Thyroid gland (tissue), 4 donors: Measurements from ENCODE around the gene CACNG6.

ENCODE experiments used
- POLR2A ChIP-seq, 2 donors: fragments of 450-650 bp; IDR thresholded peaks; one replicate each; pipeline ENCODE4 v1.6.1; 2017; ENCODE audit warnings: antibody characterized with exemption in 2 of 2, mild to moderate bottlenecking in 2 of 2, moderate library complexity in 1 of 2
- TF ChIP-seq, protein P1 (sequence below), 6 experiments: fragments of 200-600 bp in 3 of 6; fragments of 450-650 bp in 3 of 6; sonication (generic) in 3 of 6; IDR thresholded peaks; one replicate each; pipeline ENCODE4 v1.5.1; 2016 to 2019; ENCODE audit warnings: antibody characterized with exemption in 6 of 6, mild to moderate bottlenecking in 2 of 6, inconsistent platforms in 1 of 6, moderate library complexity in 1 of 6

DNA sequence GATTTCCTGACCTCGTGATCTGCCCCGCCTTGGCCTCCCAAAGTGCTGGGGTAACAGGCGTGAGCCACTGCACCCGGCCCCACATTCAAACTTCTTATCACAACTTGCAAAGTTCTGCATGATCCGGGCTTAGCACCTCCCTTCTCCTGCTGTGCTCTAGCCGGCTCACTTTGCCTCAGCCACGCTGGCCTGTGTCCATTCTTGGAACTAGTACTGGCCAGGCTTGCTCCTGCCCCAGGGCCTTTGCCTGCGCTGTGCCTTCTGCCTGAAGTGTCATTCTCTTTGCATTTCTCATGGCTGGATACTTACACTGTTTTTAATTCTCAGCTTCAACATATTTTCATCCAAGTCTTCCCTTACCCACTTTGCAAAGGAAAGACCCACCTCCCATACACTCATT, 29.9 kb downstream of the CACNG6 start:
- TF ChIP-seq, protein P1, sequence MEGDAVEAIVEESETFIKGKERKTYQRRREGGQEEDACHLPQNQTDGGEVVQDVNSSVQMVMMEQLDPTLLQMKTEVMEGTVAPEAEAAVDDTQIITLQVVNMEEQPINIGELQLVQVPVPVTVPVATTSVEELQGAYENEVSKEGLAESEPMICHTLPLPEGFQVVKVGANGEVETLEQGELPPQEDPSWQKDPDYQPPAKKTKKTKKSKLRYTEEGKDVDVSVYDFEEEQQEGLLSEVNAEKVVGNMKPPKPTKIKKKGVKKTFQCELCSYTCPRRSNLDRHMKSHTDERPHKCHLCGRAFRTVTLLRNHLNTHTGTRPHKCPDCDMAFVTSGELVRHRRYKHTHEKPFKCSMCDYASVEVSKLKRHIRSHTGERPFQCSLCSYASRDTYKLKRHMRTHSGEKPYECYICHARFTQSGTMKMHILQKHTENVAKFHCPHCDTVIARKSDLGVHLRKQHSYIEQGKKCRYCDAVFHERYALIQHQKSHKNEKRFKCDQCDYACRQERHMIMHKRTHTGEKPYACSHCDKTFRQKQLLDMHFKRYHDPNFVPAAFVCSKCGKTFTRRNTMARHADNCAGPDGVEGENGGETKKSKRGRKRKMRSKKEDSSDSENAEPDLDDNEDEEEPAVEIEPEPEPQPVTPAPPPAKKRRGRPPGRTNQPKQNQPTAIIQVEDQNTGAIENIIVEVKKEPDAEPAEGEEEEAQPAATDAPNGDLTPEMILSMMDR (IDR thresholded peaks at IDR 0.05) = no peak
- TF ChIP-seq POLR2A (IDR thresholded peaks at IDR 0.05) = no peak
